Suprapubic skin (tissue), 3 donors: ENCODE measurements around the gene RGS6.

Experiments used
- CTCF ChIP-seq, 2 donors: fragments of 200-600 bp in 1 of 2; fragments of 450-650 bp in 1 of 2; sonication (generic) in 1 of 2; IDR thresholded peaks; one replicate each; pipeline ENCODE4 v1.5.1; 2016 to 2019; ENCODE audit warnings: antibody characterized with exemption in 2 of 2, mild to moderate bottlenecking in 1 of 2, moderate library complexity in 1 of 2
- POLR2A ChIP-seq, 2 donors: fragments of 450-650 bp; IDR thresholded peaks; one replicate each; pipeline ENCODE4 v1.6.1; 2017; ENCODE audit warnings: antibody characterized with exemption in 2 of 2, mild to moderate bottlenecking in 2 of 2, moderate library complexity in 2 of 2

GRCh38 chr14:72146241-72146640 is 214.0 kb downstream of the RGS6 start:
- TF ChIP-seq CTCF (IDR thresholded peaks at IDR 0.05): no peak
- TF ChIP-seq POLR2A (IDR thresholded peaks at IDR 0.05): no peak
